ENCODE measurements around the gene BAIAP2.
A peak's percentile ranks its signal among the peaks of the same experiment; 100 is the strongest.
"Not testable (repeated sequence)": the region's sequence is repeated elsewhere in the genome, so short reads cannot be mapped to it uniquely, and the experiment has no call there.

Gene BAIAP2

DNA sequence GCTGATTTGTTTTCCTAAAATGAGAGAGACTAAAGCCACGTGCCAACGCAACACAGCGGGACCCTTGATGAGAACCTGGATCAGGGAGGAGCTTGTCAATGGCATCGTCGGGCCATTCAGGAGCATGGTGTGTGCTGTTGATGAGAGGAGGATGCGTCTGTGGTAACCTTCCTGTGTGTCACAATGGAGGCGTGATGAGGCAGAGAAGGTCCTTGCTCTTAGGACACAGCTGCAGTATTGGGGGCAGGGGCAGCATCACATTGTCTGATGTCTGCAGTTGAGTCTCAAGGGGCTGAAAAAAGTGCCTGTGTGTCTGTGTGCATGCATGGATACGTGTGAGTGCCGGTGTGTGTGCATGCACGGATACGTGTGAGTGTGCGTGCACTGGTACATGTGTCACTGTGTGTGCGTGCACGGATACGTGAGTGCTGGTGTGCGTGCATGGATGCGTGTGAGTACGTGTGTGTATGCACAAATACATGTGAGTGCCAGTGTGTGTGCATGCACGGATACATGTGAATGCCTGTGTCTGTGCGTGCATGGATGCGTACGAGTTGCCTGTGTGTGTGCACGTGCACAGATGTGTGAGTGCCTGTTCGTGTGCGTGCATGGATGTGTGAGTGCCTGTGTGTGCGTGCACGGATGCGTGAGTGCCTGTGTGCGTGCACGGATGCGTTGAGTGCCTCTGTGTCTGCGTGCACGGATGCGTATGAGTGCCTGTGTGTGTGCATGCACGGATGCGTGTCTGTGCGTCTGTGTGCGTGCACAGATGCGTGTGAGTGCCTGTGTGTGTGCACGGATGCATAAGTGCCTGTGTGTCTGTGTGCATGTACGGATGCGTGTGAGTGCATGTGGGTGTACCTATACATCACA, 39.3 kb downstream of the BAIAP2 start:
- no peak for DNase-seq

GRCh38 chr17:81074875-81075274, 39.9 kb downstream of the BAIAP2 start:
- no peak for DNase-seq

GRCh38 chr17:81075307-81075706, 40.4 kb downstream of the BAIAP2 start:
- peak; percentile 84 for DNase-seq

DNA sequence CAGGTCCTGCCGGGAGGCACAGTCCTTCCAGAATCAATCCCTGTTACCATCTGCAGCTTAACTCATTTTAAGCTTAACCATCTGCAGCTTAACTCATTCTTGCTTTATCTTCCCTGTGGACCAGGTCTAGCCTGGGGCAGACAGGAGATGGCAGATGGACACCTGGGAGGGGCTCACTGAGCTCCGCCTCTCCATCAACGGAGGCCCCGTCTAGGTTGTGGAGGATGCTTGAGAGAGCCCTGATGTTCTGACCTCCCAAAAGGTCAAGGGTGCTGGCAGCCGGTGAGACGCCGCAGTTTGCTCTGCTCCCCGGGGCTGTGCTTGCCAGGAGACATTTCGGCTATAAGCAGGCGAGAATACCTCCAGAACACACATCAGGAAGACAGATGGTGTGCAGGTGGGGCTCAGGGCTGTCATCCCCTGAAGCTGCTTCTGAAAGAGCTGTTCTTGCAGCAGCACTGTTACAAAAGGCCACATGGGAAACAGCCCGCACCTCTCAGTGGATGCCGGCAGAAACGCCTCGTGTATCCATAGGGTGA, 41.3 kb downstream of the BAIAP2 start:
- DNase-seq, result peak; percentile 100

- DNase-seq, result not testable (repeated sequence)
These were observed 43.3 kb downstream of the BAIAP2 start for GRCh38 chr17:81078026-81078913.

- DNase-seq, result no peak
These were observed 45.1 kb downstream of the BAIAP2 start for GRCh38 chr17:81080019-81080418.

GRCh38 chr17:81081222-81082176, 46.5 kb downstream of the BAIAP2 start:
- no peak for DNase-seq

GRCh38 chr17:81082177-81083073, 47.5 kb downstream of the BAIAP2 start:
- DNase-seq, result no peak

- DNase-seq, result no peak
These were observed 48.3 kb downstream of the BAIAP2 start for GRCh38 chr17:81083125-81083765.

- DNase-seq, result no peak
These were observed 49.9 kb downstream of the BAIAP2 start for GRCh38 chr17:81084680-81085419.

- DNase-seq, result no peak
These were observed 50.5 kb downstream of the BAIAP2 start for GRCh38 chr17:81085420-81085911.

DNA sequence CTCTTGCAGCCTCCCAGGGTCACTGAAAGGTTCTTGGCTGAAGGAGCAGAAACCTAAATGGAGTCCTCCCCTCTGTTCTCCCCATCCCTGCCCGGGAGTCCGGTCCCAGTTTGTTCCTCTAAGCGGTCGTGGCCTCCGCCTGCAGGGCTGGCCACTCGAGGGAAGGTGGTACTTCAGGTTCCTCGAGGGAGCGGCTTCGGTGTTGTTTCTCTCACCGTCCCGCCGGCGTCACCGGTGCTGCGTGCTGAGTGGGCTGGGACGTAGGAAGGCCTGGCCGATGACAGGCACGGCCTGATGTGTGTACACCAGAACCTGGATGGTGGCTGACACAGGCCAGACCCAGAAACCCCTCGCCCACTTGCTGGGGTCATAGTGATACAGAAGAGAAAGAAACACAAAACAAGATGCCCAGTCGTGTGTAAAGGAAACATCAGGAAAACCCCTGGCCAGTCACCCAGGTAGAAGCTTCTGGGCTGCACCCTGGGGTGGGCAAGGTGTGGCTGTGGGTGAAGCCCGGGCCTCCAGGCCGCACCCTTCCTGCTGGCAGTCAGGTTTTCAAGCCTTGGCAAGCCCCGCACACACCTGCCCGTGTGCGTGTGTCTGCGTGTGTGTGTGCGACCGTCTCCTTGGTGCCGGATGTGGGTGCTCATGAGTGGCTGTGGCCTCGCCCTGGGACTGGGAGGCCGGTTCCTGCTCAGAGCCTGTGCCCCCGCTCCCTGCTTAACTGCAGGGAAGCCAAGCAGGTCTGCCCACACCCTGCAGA, 52.0 kb downstream of the BAIAP2 start:
- no peak for DNase-seq

GRCh38 chr17:81090361-81091136, 55.6 kb downstream of the BAIAP2 start:
- DNase-seq, result no peak

DNA sequence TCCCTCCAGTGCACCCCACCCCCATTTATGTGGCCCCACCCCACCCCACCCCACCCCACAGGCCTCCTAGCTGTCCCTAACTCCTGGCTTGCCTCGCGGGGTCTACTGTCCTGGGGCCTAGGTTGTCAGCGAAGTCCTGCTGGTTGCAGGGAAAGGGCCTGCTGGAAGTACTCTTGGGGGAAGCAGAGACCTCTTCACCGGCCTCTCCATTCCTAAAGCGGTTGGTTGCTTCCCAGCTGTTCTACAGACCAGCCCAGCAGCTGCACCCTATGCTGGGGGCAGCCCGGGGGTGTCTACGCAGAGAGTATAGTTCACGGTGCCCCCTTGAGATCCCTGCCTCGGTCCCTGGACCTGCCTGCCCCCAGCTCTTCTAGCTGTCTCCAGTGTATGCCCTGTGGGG, 56.2 kb downstream of the BAIAP2 start:
- DNase-seq, result no peak

DNA sequence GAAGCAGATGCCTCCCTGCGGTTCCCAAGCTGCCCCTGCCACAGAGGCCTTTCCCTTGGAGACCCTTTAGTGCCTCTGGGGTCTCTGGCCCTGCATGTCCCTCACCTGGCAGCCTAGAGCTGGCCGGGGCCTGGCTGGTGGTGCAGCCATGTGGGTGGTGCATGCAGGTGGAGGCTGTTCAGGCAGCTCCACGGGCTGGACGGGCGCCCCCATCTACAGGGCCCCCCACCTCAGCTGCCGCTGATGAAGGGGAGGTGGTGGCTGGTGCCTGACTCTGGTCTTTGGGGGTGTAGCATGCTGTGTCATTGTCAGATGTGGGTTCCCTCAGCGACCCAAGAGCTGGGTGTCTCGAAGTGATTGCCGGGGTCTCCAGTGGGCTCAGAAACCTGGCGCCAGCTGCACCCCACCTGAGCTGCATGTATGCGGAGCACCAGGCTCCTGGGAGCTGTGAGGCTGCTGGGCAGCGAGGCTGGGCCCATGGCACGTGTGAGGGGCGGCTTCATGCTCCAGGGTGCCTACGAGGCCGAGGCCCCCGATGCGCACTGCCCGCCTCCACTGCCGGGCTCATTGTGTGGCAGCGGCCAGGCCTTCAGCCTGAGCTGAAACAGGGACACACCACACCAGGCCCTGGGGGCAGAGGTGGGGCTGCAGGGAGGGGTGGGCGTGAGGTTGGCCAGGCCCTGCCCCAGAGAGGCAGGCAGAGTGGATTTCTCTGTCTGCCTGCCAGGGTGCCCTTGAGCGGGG, 57.0 kb downstream of the BAIAP2 start:
- no peak for DNase-seq

DNA sequence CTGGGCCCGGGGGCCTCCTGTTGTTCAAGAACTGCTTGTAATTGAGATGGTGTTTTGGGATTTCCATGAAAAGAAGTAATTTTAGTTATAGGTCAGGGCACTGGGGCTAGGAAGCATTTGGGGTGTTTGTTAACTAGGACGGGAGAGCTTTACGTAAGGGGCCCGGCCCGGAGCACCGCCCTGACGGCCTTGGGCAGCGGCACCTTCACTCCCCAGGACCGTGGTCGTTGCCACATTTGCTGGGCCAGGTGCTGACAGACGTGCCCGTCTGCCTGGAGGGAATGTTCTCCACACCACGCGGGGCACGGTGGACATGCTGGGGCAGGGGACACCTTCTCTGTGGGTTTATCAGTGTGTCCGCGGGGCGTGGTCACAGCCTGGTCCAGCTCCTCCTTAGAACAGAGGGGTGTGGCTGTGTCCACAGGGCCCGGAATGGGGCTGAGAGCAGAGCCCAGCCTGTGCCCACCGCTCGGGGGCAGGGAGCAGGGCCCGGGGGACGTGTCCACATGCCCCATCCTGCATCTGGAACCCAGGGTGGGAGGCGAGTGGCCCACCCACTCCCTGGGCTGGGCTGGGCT, 57.7 kb downstream of the BAIAP2 start:
- no peak for DNase-seq

All from NCI-H524 treated with DMSO at 0.1 percent for 48 hours (cell line).